Measurements from ENCODE around the gene SMOC2. TPM values are rescaled to one million over a fixed set of nuclear protein-coding genes. Genes with fewer than 3 reads are reported as not detected.

SMOC2 gene
- polyA plus RNA-seq, 1 of the 3 experiments (the other 2 are of a cell fraction) = not detected

DNA sequence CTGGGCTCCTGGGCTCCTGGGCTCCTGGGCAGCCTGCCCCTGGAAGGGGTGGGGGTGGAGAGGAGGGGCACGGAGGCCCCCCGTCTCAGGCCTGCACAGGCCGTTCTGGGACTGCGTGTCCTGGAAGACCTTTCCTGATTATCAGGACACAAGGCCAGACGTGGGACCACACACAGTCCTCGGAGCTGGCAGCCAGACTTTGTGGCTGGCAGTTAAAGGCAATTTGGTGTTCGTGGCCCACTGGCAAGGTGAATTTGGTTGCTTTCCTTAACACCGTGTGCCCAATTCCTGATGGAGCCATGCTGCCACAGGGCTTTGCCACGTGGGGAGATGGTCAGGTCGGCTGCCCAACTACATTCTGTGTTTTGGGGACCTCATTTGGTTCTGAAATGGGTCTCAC is 113.5 kb downstream of the SMOC2 start:
- TF ChIP-seq, protein P1, sequence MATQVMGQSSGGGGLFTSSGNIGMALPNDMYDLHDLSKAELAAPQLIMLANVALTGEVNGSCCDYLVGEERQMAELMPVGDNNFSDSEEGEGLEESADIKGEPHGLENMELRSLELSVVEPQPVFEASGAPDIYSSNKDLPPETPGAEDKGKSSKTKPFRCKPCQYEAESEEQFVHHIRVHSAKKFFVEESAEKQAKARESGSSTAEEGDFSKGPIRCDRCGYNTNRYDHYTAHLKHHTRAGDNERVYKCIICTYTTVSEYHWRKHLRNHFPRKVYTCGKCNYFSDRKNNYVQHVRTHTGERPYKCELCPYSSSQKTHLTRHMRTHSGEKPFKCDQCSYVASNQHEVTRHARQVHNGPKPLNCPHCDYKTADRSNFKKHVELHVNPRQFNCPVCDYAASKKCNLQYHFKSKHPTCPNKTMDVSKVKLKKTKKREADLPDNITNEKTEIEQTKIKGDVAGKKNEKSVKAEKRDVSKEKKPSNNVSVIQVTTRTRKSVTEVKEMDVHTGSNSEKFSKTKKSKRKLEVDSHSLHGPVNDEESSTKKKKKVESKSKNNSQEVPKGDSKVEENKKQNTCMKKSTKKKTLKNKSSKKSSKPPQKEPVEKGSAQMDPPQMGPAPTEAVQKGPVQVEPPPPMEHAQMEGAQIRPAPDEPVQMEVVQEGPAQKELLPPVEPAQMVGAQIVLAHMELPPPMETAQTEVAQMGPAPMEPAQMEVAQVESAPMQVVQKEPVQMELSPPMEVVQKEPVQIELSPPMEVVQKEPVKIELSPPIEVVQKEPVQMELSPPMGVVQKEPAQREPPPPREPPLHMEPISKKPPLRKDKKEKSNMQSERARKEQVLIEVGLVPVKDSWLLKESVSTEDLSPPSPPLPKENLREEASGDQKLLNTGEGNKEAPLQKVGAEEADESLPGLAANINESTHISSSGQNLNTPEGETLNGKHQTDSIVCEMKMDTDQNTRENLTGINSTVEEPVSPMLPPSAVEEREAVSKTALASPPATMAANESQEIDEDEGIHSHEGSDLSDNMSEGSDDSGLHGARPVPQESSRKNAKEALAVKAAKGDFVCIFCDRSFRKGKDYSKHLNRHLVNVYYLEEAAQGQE (IDR thresholded peaks at IDR 0.05; ENCODE audit: low read depth, low read length) = no peak
- TF ChIP-seq EZH2phosphoT487 (IDR thresholded peaks at IDR 0.05; ENCODE audit: borderline replicate concordance, low read depth) = no peak
- TF ChIP-seq, protein P2, sequence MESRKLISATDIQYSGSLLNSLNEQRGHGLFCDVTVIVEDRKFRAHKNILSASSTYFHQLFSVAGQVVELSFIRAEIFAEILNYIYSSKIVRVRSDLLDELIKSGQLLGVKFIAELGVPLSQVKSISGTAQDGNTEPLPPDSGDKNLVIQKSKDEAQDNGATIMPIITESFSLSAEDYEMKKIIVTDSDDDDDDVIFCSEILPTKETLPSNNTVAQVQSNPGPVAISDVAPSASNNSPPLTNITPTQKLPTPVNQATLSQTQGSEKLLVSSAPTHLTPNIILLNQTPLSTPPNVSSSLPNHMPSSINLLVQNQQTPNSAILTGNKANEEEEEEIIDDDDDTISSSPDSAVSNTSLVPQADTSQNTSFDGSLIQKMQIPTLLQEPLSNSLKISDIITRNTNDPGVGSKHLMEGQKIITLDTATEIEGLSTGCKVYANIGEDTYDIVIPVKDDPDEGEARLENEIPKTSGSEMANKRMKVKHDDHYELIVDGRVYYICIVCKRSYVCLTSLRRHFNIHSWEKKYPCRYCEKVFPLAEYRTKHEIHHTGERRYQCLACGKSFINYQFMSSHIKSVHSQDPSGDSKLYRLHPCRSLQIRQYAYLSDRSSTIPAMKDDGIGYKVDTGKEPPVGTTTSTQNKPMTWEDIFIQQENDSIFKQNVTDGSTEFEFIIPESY (IDR thresholded peaks at IDR 0.05; ENCODE audit: borderline replicate concordance, low read depth) = no peak
- TF ChIP-seq YY1 (IDR thresholded peaks at IDR 0.05; ENCODE audit: low read depth) = no peak
- no peak for TF ChIP-seq FOSL2 (IDR thresholded peaks at IDR 0.05; ENCODE audit: borderline replicate concordance, low read depth)
- no peak for TF ChIP-seq FOXM1 (IDR thresholded peaks at IDR 0.05; ENCODE audit: low read depth)
- TF ChIP-seq NRF1 (IDR thresholded peaks at IDR 0.05; ENCODE audit: low read depth, low read length) = no peak
- no peak for TF ChIP-seq EP300 (IDR thresholded peaks at IDR 0.05; ENCODE audit: borderline replicate concordance in 1 of 2, low read depth in 1 of 2, low read length in 1 of 2)

DNA sequence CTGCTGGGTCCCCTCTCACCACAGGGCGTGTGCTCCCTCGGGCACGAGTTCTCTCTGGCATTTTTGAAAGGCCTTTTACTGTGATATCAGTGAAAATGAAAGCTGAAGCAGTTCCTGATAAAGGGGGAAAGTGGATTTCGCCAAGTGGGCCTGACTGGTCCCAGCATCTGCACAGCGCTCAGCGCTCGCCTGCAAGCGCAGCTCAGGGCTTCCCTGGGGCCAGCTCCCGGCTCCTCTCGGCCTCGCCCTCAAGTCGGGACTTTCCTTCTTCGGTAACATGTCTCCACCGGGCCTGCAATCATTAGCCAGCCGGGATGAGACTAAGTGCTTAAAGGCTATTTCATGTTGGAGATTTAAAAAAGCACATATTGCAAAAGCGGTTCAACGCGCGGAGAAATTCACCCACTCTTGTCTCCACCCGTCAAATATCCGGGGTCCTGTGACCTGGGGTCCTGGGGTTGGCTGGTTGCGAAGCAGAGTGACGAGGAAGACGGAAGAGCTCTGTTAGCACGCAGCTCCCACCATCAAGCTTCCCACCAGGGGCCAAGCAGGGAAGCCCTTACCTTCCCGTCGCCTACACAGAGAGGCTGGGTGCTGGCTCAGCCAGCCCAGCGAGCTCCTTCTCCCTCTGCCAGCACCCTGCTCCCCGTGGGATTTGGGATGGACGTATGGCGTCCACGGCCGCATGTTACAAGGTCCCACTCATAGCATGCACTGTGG is 114.1 kb downstream of the SMOC2 start:
- Histone ChIP-seq H3K9me3 (no peaks in the 10 kb centered on the region), H3K79me2 (ENCODE audit: insufficient read depth) (no peaks in the 10 kb centered on the region), H3K36me3 (replicated peaks in 1 of 2; ENCODE audit: control insufficient read depth in 1 of 2, insufficient read depth in 2 of 2, low read length in 1 of 2) (no peaks in the 10 kb centered on the region), H3K9ac (no peak overlapping the region), H3K4me3 (ENCODE audit: low read depth in 2 of 2, low read length in 1 of 2) (no peak overlapping the region), H2AFZ (ENCODE audit: low read depth) (no peak overlapping the region), H3F3A (replicated peaks; ENCODE audit: insufficient read depth) (no peaks in the 10 kb centered on the region), H3K4me1 (ENCODE audit: control insufficient read depth in 1 of 2, insufficient read depth in 2 of 2, low read depth in 1 of 2, low read length in 1 of 2) (peaks cover 0 to 3% of the 10 kb centered on the region in 2 experiments; a peak in 1 of 4 replicates), H4K20me1 (ENCODE audit: insufficient read depth) (no peaks in the 10 kb centered on the region), H3K9me2 (no peaks in the 10 kb centered on the region), H3K27me3 (ENCODE audit: insufficient read depth) (no peaks in the 10 kb centered on the region), H3K4me2 (no peak overlapping the region), H3K27ac (ENCODE audit: low read depth in 2 of 2, low read length in 1 of 2) (no peak overlapping the region)
- CTCF ChIA-PET = interaction anchor here (1.3 kb wide), 1 partner anchor 20 kb away, joined by 3 read pairs; no protein-coding TSS in a partner anchor
- POLR2A ChIA-PET = no interaction called here
- WGBS (ENCODE audit: low lambda C conversion rate) = 61% methylated on average over 16 of the region's 33 CpGs
- DNase-seq = no peak
- TF ChIP-seq, protein P2 (IDR thresholded peaks at IDR 0.05; ENCODE audit: borderline replicate concordance, low read depth) = no peak
- TF ChIP-seq, protein P3, sequence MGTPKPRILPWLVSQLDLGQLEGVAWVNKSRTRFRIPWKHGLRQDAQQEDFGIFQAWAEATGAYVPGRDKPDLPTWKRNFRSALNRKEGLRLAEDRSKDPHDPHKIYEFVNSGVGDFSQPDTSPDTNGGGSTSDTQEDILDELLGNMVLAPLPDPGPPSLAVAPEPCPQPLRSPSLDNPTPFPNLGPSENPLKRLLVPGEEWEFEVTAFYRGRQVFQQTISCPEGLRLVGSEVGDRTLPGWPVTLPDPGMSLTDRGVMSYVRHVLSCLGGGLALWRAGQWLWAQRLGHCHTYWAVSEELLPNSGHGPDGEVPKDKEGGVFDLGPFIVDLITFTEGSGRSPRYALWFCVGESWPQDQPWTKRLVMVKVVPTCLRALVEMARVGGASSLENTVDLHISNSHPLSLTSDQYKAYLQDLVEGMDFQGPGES (IDR thresholded peaks at IDR 0.05; ENCODE audit: low read depth, low read length) = no peak
- TF ChIP-seq, protein P4, sequence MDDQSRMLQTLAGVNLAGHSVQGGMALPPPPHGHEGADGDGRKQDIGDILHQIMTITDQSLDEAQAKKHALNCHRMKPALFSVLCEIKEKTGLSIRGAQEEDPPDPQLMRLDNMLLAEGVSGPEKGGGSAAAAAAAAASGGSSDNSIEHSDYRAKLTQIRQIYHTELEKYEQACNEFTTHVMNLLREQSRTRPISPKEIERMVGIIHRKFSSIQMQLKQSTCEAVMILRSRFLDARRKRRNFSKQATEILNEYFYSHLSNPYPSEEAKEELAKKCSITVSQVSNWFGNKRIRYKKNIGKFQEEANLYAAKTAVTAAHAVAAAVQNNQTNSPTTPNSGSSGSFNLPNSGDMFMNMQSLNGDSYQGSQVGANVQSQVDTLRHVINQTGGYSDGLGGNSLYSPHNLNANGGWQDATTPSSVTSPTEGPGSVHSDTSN (IDR thresholded peaks at IDR 0.05) = no peak
- TF ChIP-seq, protein P5, sequence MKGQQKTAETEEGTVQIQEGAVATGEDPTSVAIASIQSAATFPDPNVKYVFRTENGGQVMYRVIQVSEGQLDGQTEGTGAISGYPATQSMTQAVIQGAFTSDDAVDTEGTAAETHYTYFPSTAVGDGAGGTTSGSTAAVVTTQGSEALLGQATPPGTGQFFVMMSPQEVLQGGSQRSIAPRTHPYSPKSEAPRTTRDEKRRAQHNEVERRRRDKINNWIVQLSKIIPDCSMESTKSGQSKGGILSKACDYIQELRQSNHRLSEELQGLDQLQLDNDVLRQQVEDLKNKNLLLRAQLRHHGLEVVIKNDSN (IDR thresholded peaks at IDR 0.05; ENCODE audit: borderline replicate concordance, low read depth) = no peak
- TF ChIP-seq FOXM1 (IDR thresholded peaks at IDR 0.05; ENCODE audit: low read depth) = no peak
- TF ChIP-seq POLR2AphosphoS5 (IDR thresholded peaks at IDR 0.05; ENCODE audit: low read depth, low read length) = no peak
- no peak for TF ChIP-seq SMC3 (IDR thresholded peaks at IDR 0.05; ENCODE audit: low read depth, low read length)

More for the DNA sequence above, 113.5 kb downstream of the SMOC2 start:
- H4K20me1 ChIP-seq (ENCODE audit: insufficient read depth) = no peaks in the 10 kb centered on the region
- H3K27ac ChIP-seq (ENCODE audit: low read depth in 2 of 2, low read length in 1 of 2) = no peak overlapping the region
- no peaks in the 10 kb centered on the region for H3K36me3 ChIP-seq (replicated peaks in 1 of 2; ENCODE audit: control insufficient read depth in 1 of 2, insufficient read depth in 2 of 2, low read length in 1 of 2)
- CTCF ChIA-PET = no interaction called here
- no peak overlapping the region for H3K4me3 ChIP-seq (ENCODE audit: low read depth in 2 of 2, low read length in 1 of 2)
- no peak overlapping the region for H3K9ac ChIP-seq
- H3K4me1 ChIP-seq (ENCODE audit: control insufficient read depth in 1 of 2, insufficient read depth in 2 of 2, low read depth in 1 of 2, low read length in 1 of 2) = peaks cover 0 to 3% of the 10 kb centered on the region in 2 experiments; a peak in 1 of 4 replicates
- no peaks in the 10 kb centered on the region for H3K27me3 ChIP-seq (ENCODE audit: insufficient read depth)
- H3K9me2 ChIP-seq = no peaks in the 10 kb centered on the region
- no peaks in the 10 kb centered on the region for H3K79me2 ChIP-seq (ENCODE audit: insufficient read depth)
- no peak overlapping the region for H2AFZ ChIP-seq (ENCODE audit: low read depth)
- H3K9me3 ChIP-seq = no peaks in the 10 kb centered on the region
- no peak overlapping the region for H3K4me2 ChIP-seq
- POLR2A ChIA-PET = no interaction called here
- no peak for DNase-seq
- WGBS (ENCODE audit: low lambda C conversion rate) = 48% methylated on average over 7 of the region's 10 CpGs
- no peaks in the 10 kb centered on the region for H3F3A ChIP-seq (replicated peaks; ENCODE audit: insufficient read depth)
